Fibroblast of villous mesenchyme (primary cell): ENCODE measurements around the gene NYAP1. TPM values are rescaled to one million over a fixed set of nuclear protein-coding genes. Genes with fewer than 3 reads are reported as not detected.
"Not testable (repeated sequence)": the region's sequence is repeated elsewhere in the genome, so short reads cannot be mapped to it uniquely, and the experiment has no call there.

Source experiments
- DNase-seq: peaks from one replicate; pipeline ENCODE4 v3.0.0-alpha.2; 2010; ENCODE audit warnings: low read depth
- H3K4me3 ChIP-seq: 2 replicates; pipeline ENCODE4 v1.5.1; 2011; ENCODE audit warnings: low read depth, mild to moderate bottlenecking, low read length
- total RNA-seq: library from RNA; depleted of rRNA; stranded (reverse); fragments of >200 nt; gene quantifications from 2 replicates; pipeline ENCODE4 v1.2.3, GENCODE V29; 2012
- TF ChIP-seq, protein P1 (sequence below): IDR thresholded peaks from 2 replicates; pipeline ENCODE4 v1.5.1; 2012; ENCODE audit warnings: low read depth, mild to moderate bottlenecking, low read length; ENCODE audit not compliant: insufficient read depth

Gene NYAP1
- total RNA-seq, 1 donor, result 0.43 TPM

- DNase-seq, result no peak
- H3K4me3 ChIP-seq, result no peak overlapping the region
- TF ChIP-seq, protein P1, sequence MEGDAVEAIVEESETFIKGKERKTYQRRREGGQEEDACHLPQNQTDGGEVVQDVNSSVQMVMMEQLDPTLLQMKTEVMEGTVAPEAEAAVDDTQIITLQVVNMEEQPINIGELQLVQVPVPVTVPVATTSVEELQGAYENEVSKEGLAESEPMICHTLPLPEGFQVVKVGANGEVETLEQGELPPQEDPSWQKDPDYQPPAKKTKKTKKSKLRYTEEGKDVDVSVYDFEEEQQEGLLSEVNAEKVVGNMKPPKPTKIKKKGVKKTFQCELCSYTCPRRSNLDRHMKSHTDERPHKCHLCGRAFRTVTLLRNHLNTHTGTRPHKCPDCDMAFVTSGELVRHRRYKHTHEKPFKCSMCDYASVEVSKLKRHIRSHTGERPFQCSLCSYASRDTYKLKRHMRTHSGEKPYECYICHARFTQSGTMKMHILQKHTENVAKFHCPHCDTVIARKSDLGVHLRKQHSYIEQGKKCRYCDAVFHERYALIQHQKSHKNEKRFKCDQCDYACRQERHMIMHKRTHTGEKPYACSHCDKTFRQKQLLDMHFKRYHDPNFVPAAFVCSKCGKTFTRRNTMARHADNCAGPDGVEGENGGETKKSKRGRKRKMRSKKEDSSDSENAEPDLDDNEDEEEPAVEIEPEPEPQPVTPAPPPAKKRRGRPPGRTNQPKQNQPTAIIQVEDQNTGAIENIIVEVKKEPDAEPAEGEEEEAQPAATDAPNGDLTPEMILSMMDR, result no peak
Measured at GRCh38 chr7:100519580-100519979, 35.9 kb downstream of the NYAP1 start.

DNA sequence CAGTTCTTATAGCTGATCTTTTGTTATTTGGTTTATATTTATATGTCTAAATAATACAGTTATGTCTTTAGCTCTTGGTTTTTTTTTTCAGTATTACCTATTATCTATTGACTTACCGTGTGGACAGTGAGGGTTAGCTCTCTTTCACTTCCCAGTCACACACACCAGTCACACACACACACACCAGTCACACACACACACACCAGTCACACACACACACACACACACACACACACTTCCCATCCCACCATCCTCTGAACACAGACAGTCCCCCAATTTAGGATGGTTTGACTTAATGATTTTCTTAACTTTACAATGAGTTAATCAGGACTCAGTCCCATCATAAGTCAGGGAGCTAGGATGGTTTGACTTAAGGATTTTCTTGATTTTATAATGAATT lies 36.4 kb downstream of the NYAP1 start:
- DNase-seq, result no peak
- TF ChIP-seq, protein P1, result no peak
- H3K4me3 ChIP-seq, result no peak overlapping the region

GRCh38 chr7:100521076-100521475 lies 37.3 kb downstream of the NYAP1 start:
- H3K4me3 ChIP-seq, result no peak overlapping the region
- TF ChIP-seq, protein P1, result no peak
- DNase-seq, result no peak

GRCh38 chr7:100521909-100522593 lies 38.3 kb downstream of the NYAP1 start:
- H3K4me3 ChIP-seq, DNase-seq: not testable (repeated sequence)

- not testable (repeated sequence) for H3K4me3 ChIP-seq, DNase-seq
Measured at GRCh38 chr7:100523192-100523591, 39.5 kb downstream of the NYAP1 start.

DNA sequence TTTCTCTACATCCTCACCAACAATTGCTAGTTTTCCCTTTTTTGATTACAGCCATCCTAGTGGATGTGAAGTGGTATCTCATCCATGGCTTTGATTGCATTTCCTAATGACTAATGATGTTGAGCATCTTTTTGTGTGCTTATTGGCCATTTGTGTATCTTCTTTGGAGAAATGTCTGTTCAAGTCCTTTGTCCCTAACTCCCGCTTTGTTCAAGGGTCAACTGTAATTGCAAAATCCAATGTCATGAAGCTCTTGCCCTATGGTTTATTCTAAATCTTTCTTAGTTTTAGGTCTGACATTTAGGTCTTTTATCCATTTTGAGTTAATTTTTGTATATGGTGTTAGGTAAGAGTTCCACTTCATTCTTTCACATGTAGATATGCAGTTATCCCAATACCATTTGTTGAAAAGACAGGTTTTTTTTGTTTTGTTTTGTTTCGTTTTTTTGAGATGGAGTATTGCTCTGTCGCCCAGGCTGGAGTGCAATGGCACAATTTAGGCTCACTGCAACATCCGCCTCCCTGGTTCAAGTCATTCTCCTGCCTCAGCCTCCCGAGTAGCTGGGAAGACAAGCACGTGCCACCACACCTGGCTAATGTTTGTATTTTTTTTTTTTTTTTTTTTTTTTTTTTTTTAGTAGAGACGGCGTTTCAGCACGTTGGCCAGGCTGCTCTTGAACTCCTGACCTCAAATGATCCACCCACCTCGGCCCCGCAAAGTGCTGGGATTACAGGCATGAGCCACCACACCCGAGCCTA lies 44.6 kb downstream of the NYAP1 start:
- not testable (repeated sequence) for DNase-seq, H3K4me3 ChIP-seq

- H3K4me3 ChIP-seq, result no peak overlapping the region
- DNase-seq, result no peak
- TF ChIP-seq, protein P1, result no peak
Measured at GRCh38 chr7:100532165-100533022, 48.7 kb downstream of the NYAP1 start.

- not testable (repeated sequence) for H3K4me3 ChIP-seq, DNase-seq
Measured at GRCh38 chr7:100535982-100536381, 52.3 kb downstream of the NYAP1 start.

- not testable (repeated sequence) for H3K4me3 ChIP-seq, DNase-seq
Measured at GRCh38 chr7:100536695-100537094, 53.0 kb downstream of the NYAP1 start.
